ENCODE results near the gene BAZ2A.

Gene BAZ2A

GRCh38 chr12:56635806-56636674 is 5.9 kb upstream of the BAZ2A start:
- peaks cover 40% of the 10 kb centered on the region for H3K4me1 ChIP-seq

GRCh38 chr12:56634837-56635791 is 5.0 kb upstream of the BAZ2A start:
- peak overlapping the region; percentile 66 for H3K4me3 ChIP-seq (ENCODE audit: low read depth, low read length)
- H3K79me2 ChIP-seq: peaks cover 12% of the 10 kb centered on the region
- peak overlapping the region; percentile 93 for H3K27ac ChIP-seq

More at GRCh38 chr12:56635806-56636674, 5.9 kb upstream of the BAZ2A start:
- Histone ChIP-seq H3K27ac (peak overlapping the region; percentile 93), H3K9me3 (ENCODE audit: control insufficient read depth, low read length) (no peaks in the 10 kb centered on the region), H3K4me2 (ENCODE audit: low read length) (peak overlapping the region; percentile 76), H3K9ac (no peak overlapping the region), H3K4me3 (ENCODE audit: low read depth, low read length) (peak overlapping the region; percentile 66), H3K79me2 (peaks cover 10% of the 10 kb centered on the region), H3K36me3 (ENCODE audit: control insufficient read depth, insufficient read depth, low read length) (peaks cover 9% of the 10 kb centered on the region), H3K27me3 (ENCODE audit: control insufficient read depth, insufficient read depth, low read length) (no peaks in the 10 kb centered on the region), H2AFZ (peak overlapping the region; percentile 82)
- no peak for TF ChIP-seq CTCF (IDR thresholded peaks at IDR 0.05)

GRCh38 chr12:56634242-56634836 is 4.2 kb upstream of the BAZ2A start:
- Histone ChIP-seq H3K4me1 (peaks cover 45% of the 10 kb centered on the region), H3K27ac (peak overlapping the region; percentile 93), H3K4me2 (ENCODE audit: low read length) (peak overlapping the region; percentile 76), H2AFZ (peak overlapping the region; percentile 80), H3K27me3 (ENCODE audit: control insufficient read depth, insufficient read depth, low read length) (no peaks in the 10 kb centered on the region), H3K4me3 (ENCODE audit: low read depth, low read length) (peak overlapping the region; percentile 66), H3K79me2 (peaks cover 19% of the 10 kb centered on the region), H3K36me3 (ENCODE audit: control insufficient read depth, insufficient read depth, low read length) (peaks cover 9% of the 10 kb centered on the region), H3K9me3 (ENCODE audit: control insufficient read depth, low read length) (no peaks in the 10 kb centered on the region), H3K9ac (peak overlapping the region; percentile 8)
- no peak for TF ChIP-seq CTCF (IDR thresholded peaks at IDR 0.05)

More at GRCh38 chr12:56634837-56635791, 5.0 kb upstream of the BAZ2A start:
- no peaks in the 10 kb centered on the region for H3K9me3 ChIP-seq (ENCODE audit: control insufficient read depth, low read length)
- TF ChIP-seq CTCF (IDR thresholded peaks at IDR 0.05): peak; percentile 57
- H3K4me2 ChIP-seq (ENCODE audit: low read length): peak overlapping the region; percentile 76
- H2AFZ ChIP-seq: peak overlapping the region; percentile 82
- H3K4me1 ChIP-seq: peaks cover 45% of the 10 kb centered on the region
- H3K27me3 ChIP-seq (ENCODE audit: control insufficient read depth, insufficient read depth, low read length): no peaks in the 10 kb centered on the region
- peaks cover 9% of the 10 kb centered on the region for H3K36me3 ChIP-seq (ENCODE audit: control insufficient read depth, insufficient read depth, low read length)
- H3K9ac ChIP-seq: peak overlapping the region; percentile 8

- Histone ChIP-seq H3K27me3 (ENCODE audit: control insufficient read depth, insufficient read depth, low read length) (no peaks in the 10 kb centered on the region), H3K27ac (peak overlapping the region; percentile 93), H3K9me3 (ENCODE audit: control insufficient read depth, low read length) (no peaks in the 10 kb centered on the region), H3K4me2 (ENCODE audit: low read length) (peak overlapping the region; percentile 76), H2AFZ (peak overlapping the region; percentile 80), H3K4me1 (peaks cover 45% of the 10 kb centered on the region), H3K36me3 (ENCODE audit: control insufficient read depth, insufficient read depth, low read length) (peaks cover 9% of the 10 kb centered on the region), H3K9ac (no peak overlapping the region), H3K79me2 (peaks cover 22% of the 10 kb centered on the region), H3K4me3 (ENCODE audit: low read depth, low read length) (peak overlapping the region; percentile 66)
- TF ChIP-seq CTCF (IDR thresholded peaks at IDR 0.05): no peak
These were observed 3.5 kb upstream of the BAZ2A start for GRCh38 chr12:56633468-56634241.
